ENCODE results near the gene BPIFA3. TPM values are rescaled to one million over a fixed set of nuclear protein-coding genes. Genes with fewer than 3 reads are reported as not detected.

BPIFA3 gene
- polyA plus RNA-seq (2012; ENCODE audit: low read depth, missing spikeins) = not detected

- no peak for DNase-seq (ENCODE audit: insufficient read length, low spot score)
- FAIRE-seq = no peak
- TF ChIP-seq SPI1 (IDR thresholded peaks at IDR 0.05; ENCODE audit: low read depth, low read length) (no peak), PAX5 (IDR thresholded peaks at IDR 0.05; ENCODE audit: insufficient read depth, low read length, severe bottlenecking) (no peak), TAF1 (IDR thresholded peaks at IDR 0.05; ENCODE audit: low read depth, low read length) (no peak)
Measured at GRCh38 chr20:33217052-33217451, at the start of gene BPIFA3. TSS of gene BPIFA3 (plus strand) at chr20:33217352. CDS start at chr20:33217537, 185 bp downstream.

GRCh38 chr20:33167859-33168258 is 49.3 kb upstream of the BPIFA3 start, which contains the start of gene BPIFA2:
TSS of gene BPIFA2 (plus strand) at chr20:33168159. CDS start at chr20:33169146, 987 bp downstream.
- no peak for FAIRE-seq
- DNase-seq (ENCODE audit: insufficient read length, low spot score) = no peak
- no peak for TF ChIP-seq POU2F2 (IDR thresholded peaks at IDR 0.05; ENCODE audit: low read depth, low read length)
- no peak for TF ChIP-seq POLR2A (IDR thresholded peaks at IDR 0.05; ENCODE audit: low read depth, low read length)
- TF ChIP-seq PAX5 (IDR thresholded peaks at IDR 0.05; ENCODE audit: insufficient read depth, low read length, severe bottlenecking) = no peak
- no peak for TF ChIP-seq TAF1 (IDR thresholded peaks at IDR 0.05; ENCODE audit: low read depth, low read length)
- no peak for TF ChIP-seq POLR2AphosphoS5 (IDR thresholded peaks at IDR 0.05; ENCODE audit: low read depth, low read length)
- TF ChIP-seq SPI1 (IDR thresholded peaks at IDR 0.05; ENCODE audit: low read depth, low read length) = no peak

- DNase-seq (ENCODE audit: insufficient read length, low spot score) (no peak), FAIRE-seq (no peak)
- no peak for TF ChIP-seq POU2F2 (IDR thresholded peaks at IDR 0.05; ENCODE audit: low read depth, low read length)
- no peak for TF ChIP-seq PAX5 (IDR thresholded peaks at IDR 0.05; ENCODE audit: insufficient read depth, low read length, severe bottlenecking)
- TF ChIP-seq TAF1 (IDR thresholded peaks at IDR 0.05; ENCODE audit: low read depth, low read length) = no peak
- TF ChIP-seq SPI1 (IDR thresholded peaks at IDR 0.05; ENCODE audit: low read depth, low read length) = no peak
- TF ChIP-seq POLR2A (IDR thresholded peaks at IDR 0.05; ENCODE audit: low read depth, low read length) = no peak
- TF ChIP-seq POLR2AphosphoS5 (IDR thresholded peaks at IDR 0.05; ENCODE audit: low read depth, low read length) = no peak
Measured at GRCh38 chr20:33169176-33169794, 47.9 kb upstream of the BPIFA3 start.

- DNase-seq (ENCODE audit: insufficient read length, low spot score) (no peak), FAIRE-seq (no peak)
- TF ChIP-seq TAF1 (IDR thresholded peaks at IDR 0.05; ENCODE audit: low read depth, low read length) (no peak), POU2F2 (IDR thresholded peaks at IDR 0.05; ENCODE audit: low read depth, low read length) (no peak), SPI1 (IDR thresholded peaks at IDR 0.05; ENCODE audit: low read depth, low read length) (no peak), PAX5 (IDR thresholded peaks at IDR 0.05; ENCODE audit: insufficient read depth, low read length, severe bottlenecking) (no peak), POLR2A (IDR thresholded peaks at IDR 0.05; ENCODE audit: low read depth, low read length) (no peak), POLR2AphosphoS5 (IDR thresholded peaks at IDR 0.05; ENCODE audit: low read depth, low read length) (no peak)
Measured at GRCh38 chr20:33172781-33173180, 44.4 kb upstream of the BPIFA3 start.

- no peak for FAIRE-seq
- DNase-seq (ENCODE audit: insufficient read length, low spot score) = no peak
- no peak for TF ChIP-seq POU2F2 (IDR thresholded peaks at IDR 0.05; ENCODE audit: low read depth, low read length)
- no peak for TF ChIP-seq PAX5 (IDR thresholded peaks at IDR 0.05; ENCODE audit: insufficient read depth, low read length, severe bottlenecking)
- no peak for TF ChIP-seq SPI1 (IDR thresholded peaks at IDR 0.05; ENCODE audit: low read depth, low read length)
- TF ChIP-seq POLR2A (IDR thresholded peaks at IDR 0.05; ENCODE audit: low read depth, low read length) = no peak
- no peak for TF ChIP-seq TAF1 (IDR thresholded peaks at IDR 0.05; ENCODE audit: low read depth, low read length)
- TF ChIP-seq POLR2AphosphoS5 (IDR thresholded peaks at IDR 0.05; ENCODE audit: low read depth, low read length) = no peak
Measured at GRCh38 chr20:33175123-33175522, 42.0 kb upstream of the BPIFA3 start.

- DNase-seq (ENCODE audit: insufficient read length, low spot score) = no peak
- no peak for TF ChIP-seq POLR2AphosphoS5 (IDR thresholded peaks at IDR 0.05; ENCODE audit: low read depth, low read length)
- TF ChIP-seq POU2F2 (IDR thresholded peaks at IDR 0.05; ENCODE audit: low read depth, low read length) = no peak
- TF ChIP-seq PAX5 (IDR thresholded peaks at IDR 0.05; ENCODE audit: insufficient read depth, low read length, severe bottlenecking) = no peak
- no peak for TF ChIP-seq SPI1 (IDR thresholded peaks at IDR 0.05; ENCODE audit: low read depth, low read length)
- no peak for FAIRE-seq
Measured at GRCh38 chr20:33176101-33176500, 41.1 kb upstream of the BPIFA3 start.

- TF ChIP-seq TAF1 (IDR thresholded peaks at IDR 0.05; ENCODE audit: low read depth, low read length) (no peak), POLR2AphosphoS5 (IDR thresholded peaks at IDR 0.05; ENCODE audit: low read depth, low read length) (no peak), POU2F2 (IDR thresholded peaks at IDR 0.05; ENCODE audit: low read depth, low read length) (no peak), POLR2A (IDR thresholded peaks at IDR 0.05; ENCODE audit: low read depth, low read length) (no peak), SPI1 (IDR thresholded peaks at IDR 0.05; ENCODE audit: low read depth, low read length) (no peak), PAX5 (IDR thresholded peaks at IDR 0.05; ENCODE audit: insufficient read depth, low read length, severe bottlenecking) (no peak)
- DNase-seq (ENCODE audit: insufficient read length, low spot score) (no peak), FAIRE-seq (no peak)
Measured at GRCh38 chr20:33177866-33178265, 39.3 kb upstream of the BPIFA3 start.

- FAIRE-seq = no peak
Measured at GRCh38 chr20:33178726-33179125, 38.4 kb upstream of the BPIFA3 start.

GRCh38 chr20:33180169-33180568 is 37.0 kb upstream of the BPIFA3 start:
- no peak for TF ChIP-seq SPI1 (IDR thresholded peaks at IDR 0.05; ENCODE audit: low read depth, low read length)
- TF ChIP-seq PAX5 (IDR thresholded peaks at IDR 0.05; ENCODE audit: insufficient read depth, low read length, severe bottlenecking) = no peak
- TF ChIP-seq TAF1 (IDR thresholded peaks at IDR 0.05; ENCODE audit: low read depth, low read length) = no peak
- no peak for TF ChIP-seq POLR2AphosphoS5 (IDR thresholded peaks at IDR 0.05; ENCODE audit: low read depth, low read length)
- no peak for TF ChIP-seq POU2F2 (IDR thresholded peaks at IDR 0.05; ENCODE audit: low read depth, low read length)
- no peak for TF ChIP-seq POLR2A (IDR thresholded peaks at IDR 0.05; ENCODE audit: low read depth, low read length)
- FAIRE-seq (no peak), DNase-seq (ENCODE audit: insufficient read length, low spot score) (no peak)

More at GRCh38 chr20:33178726-33179125, 38.4 kb upstream of the BPIFA3 start:
- DNase-seq (ENCODE audit: insufficient read length, low spot score) = no peak
- TF ChIP-seq SPI1 (IDR thresholded peaks at IDR 0.05; ENCODE audit: low read depth, low read length) = no peak
- no peak for TF ChIP-seq POLR2A (IDR thresholded peaks at IDR 0.05; ENCODE audit: low read depth, low read length)
- no peak for TF ChIP-seq POLR2AphosphoS5 (IDR thresholded peaks at IDR 0.05; ENCODE audit: low read depth, low read length)
- TF ChIP-seq TAF1 (IDR thresholded peaks at IDR 0.05; ENCODE audit: low read depth, low read length) = no peak
- no peak for TF ChIP-seq PAX5 (IDR thresholded peaks at IDR 0.05; ENCODE audit: insufficient read depth, low read length, severe bottlenecking)
- no peak for TF ChIP-seq POU2F2 (IDR thresholded peaks at IDR 0.05; ENCODE audit: low read depth, low read length)

Measured in GM12891 (cell line).